Spleen (tissue), 11 donors: ENCODE measurements around the gene MTNR1B. TPM values are rescaled to one million over a fixed set of nuclear protein-coding genes. Genes with fewer than 3 reads are reported as not detected.
A peak's percentile ranks its signal among the peaks of the same experiment; 100 is the strongest.

ENCODE experiments used
- DNase-seq: peaks from one replicate; pipeline ENCODE4 v3.0.0-alpha.2; 2020
- H3K27ac ChIP-seq, 8 donors: fragments of 200-600 bp; sonication (generic) in 7 of 8; 1 replicate in 4 of 8; 2 replicates in 4 of 8; pipeline versions ENCODE4 v1.5.0 to v1.8.0; 2016 to 2021; ENCODE audit warnings: inconsistent platforms in 4 of 8, mild to moderate bottlenecking in 4 of 8, moderate library complexity in 1 of 8
- H3K27me3 ChIP-seq, 7 donors: fragments of 200-600 bp; sonication (generic) in 6 of 7; replicated peaks in 1 of 7; 1 replicate in 4 of 7; 2 replicates in 3 of 7; pipeline versions ENCODE4 v1.5.0 to v1.8.0; 2016 to 2021; ENCODE audit warnings: inconsistent platforms in 3 of 7, mild to moderate bottlenecking in 1 of 7
- H3K36me3 ChIP-seq, 6 donors: fragments of 200-600 bp; sonication (generic) in 5 of 6; 1 replicate in 4 of 6; 2 replicates in 2 of 6; pipeline versions ENCODE4 v1.5.0 to v1.8.0; 2016 to 2021; ENCODE audit warnings: inconsistent platforms in 2 of 6
- H3K4me1 ChIP-seq, 6 donors: fragments of 200-600 bp; sonication (generic) in 5 of 6; 1 replicate in 3 of 6; 2 replicates in 3 of 6; pipeline versions ENCODE4 v1.5.0 to v1.8.0; 2016 to 2021; ENCODE audit warnings: inconsistent platforms in 3 of 6
- H3K4me3 ChIP-seq, 8 donors: fragments of 200-600 bp; sonication (generic) in 7 of 8; 1 replicate in 4 of 8; 2 replicates in 4 of 8; pipeline versions ENCODE4 v1.5.0 to v1.8.0; 2016 to 2021; ENCODE audit warnings: inconsistent platforms in 4 of 8, mild to moderate bottlenecking in 4 of 8, moderate library complexity in 2 of 8
- H3K9me3 ChIP-seq, 8 donors: fragments of 200-600 bp; sonication (generic) in 7 of 8; 1 replicate in 4 of 8; 2 replicates in 4 of 8; pipeline versions ENCODE4 v1.5.0 to v1.8.0; 2016 to 2021; ENCODE audit warnings: inconsistent platforms in 4 of 8
- POLR2A ChIP-seq, 3 donors: fragments of 450-650 bp; IDR thresholded peaks; one replicate each; pipeline ENCODE4 v1.5.1; 2017; ENCODE audit warnings: antibody characterized with exemption in 3 of 3, mild to moderate bottlenecking in 1 of 3
- POLR2AphosphoS5 ChIP-seq, 3 donors: sonication (generic); formaldehyde crosslinking; IDR thresholded peaks; one replicate each; pipeline ENCODE4 v1.5.1; 2017; ENCODE audit warnings: antibody characterized with exemption in 3 of 3
- WGBS, 5 donors: extraction: QIAGEN DNeasy Blood & Tissue Kit in 3 of 5; methylation state at CpG; one replicate each; pipeline versions ENCODE4 v1.1.5 to v1.1.7; 2013 to 2018; 5-methylcytosine and 5-hydroxymethylcytosine counted together
- intact Hi-C: fragments of 100-400 bp; cut with DNase I; formaldehyde crosslinking; loops from one replicate; pipeline ENCODE4 v1.15.0; 2023; ENCODE audit warnings: low total_unique reads
- polyA plus RNA-seq, 3 donors: library from polyadenylated mRNA; stranded (reverse); fragments of 200-250 nt; gene quantifications; one replicate each; pipeline ENCODE4 v1.2.1, GENCODE V29; 2013
- total RNA-seq, 7 donors: library from RNA; depleted of rRNA in 3 of 7; stranded (reverse); fragments of >200 nt in 3 of 7; fragmentation: NEBNext Ultra II Directional in 4 of 7; extraction: Animal tissue kit (Norgen Biotek cat#: 25700) in 4 of 7; gene quantifications; one replicate each; pipeline versions ENCODE4 v1.1.0 to v1.2.1, GENCODE V29; 2016 to 2021
- TF ChIP-seq, protein P1 (sequence below), 11 experiments: fragments of 200-600 bp in 7 of 11; fragments of 450-650 bp in 4 of 11; sonication (generic) in 4 of 11; IDR thresholded peaks in 8 of 11; conservative IDR thresholded peaks in 3 of 11; 1 replicate in 7 of 11; 2 replicates in 4 of 11; pipeline versions ENCODE4 v1.4.0 to v1.8.0; 2016 to 2021; ENCODE audit warnings: antibody characterized with exemption in 11 of 11, inconsistent platforms in 4 of 11, mild to moderate bottlenecking in 1 of 11
- donor health status: healthy with polysubstance abuse.
- donor health status: DM: no; HTN: no; CAD: no; lungs with moderate emphysema.
- donor health status: DM: no; HTN: no; CAD: no.
- donor health status: Bipolar disorder and iron deficiency.
- donor health status: healthy.
- donor health status: DM: no; HTN: no; CAD: no.
- donor health status: DM: yes; HTN: yes; CAD: no.

The MTNR1B gene
- total and polyA plus RNA-seq, 10 donors, result not detected

DNA sequence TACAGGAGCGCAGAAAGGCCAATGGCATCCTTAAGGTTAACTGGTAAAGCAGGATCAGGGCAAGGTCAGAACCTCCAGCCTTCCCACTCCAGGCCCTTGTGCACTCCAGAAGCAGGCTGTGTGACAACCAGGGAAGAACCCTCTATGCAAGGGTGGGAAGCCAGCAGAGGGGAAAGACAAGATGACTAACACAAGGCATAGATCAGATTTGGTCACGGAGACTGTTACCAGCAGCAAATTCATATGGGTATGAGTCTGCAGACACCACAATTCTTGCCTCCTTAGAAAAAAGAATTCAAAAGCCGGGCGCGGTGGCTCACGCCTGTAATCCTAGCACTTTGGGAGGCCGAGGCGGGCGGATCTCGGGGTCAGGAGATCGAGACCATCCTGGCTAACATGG is 39.8 kb upstream of the MTNR1B start:
- Histone ChIP-seq H3K27me3 (no peaks in the 10 kb centered on the region), H3K27ac (no peak overlapping the region), H3K36me3 (no peaks in the 10 kb centered on the region), H3K4me1 (no peaks in the 10 kb centered on the region), H3K4me3 (no peak overlapping the region), H3K9me3 (peaks cover 4 to 22% (median 16%) of the 10 kb centered on the region in 8 donors)
- no peak for DNase-seq
- TF ChIP-seq POLR2A (IDR thresholded peaks at IDR 0.05) (no peak), POLR2AphosphoS5 (IDR thresholded peaks at IDR 0.05) (no peak)
- TF ChIP-seq, protein P1, sequence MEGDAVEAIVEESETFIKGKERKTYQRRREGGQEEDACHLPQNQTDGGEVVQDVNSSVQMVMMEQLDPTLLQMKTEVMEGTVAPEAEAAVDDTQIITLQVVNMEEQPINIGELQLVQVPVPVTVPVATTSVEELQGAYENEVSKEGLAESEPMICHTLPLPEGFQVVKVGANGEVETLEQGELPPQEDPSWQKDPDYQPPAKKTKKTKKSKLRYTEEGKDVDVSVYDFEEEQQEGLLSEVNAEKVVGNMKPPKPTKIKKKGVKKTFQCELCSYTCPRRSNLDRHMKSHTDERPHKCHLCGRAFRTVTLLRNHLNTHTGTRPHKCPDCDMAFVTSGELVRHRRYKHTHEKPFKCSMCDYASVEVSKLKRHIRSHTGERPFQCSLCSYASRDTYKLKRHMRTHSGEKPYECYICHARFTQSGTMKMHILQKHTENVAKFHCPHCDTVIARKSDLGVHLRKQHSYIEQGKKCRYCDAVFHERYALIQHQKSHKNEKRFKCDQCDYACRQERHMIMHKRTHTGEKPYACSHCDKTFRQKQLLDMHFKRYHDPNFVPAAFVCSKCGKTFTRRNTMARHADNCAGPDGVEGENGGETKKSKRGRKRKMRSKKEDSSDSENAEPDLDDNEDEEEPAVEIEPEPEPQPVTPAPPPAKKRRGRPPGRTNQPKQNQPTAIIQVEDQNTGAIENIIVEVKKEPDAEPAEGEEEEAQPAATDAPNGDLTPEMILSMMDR (IDR thresholded peaks at IDR 0.05 in 8 of 11, conservative IDR thresholded peaks at IDR 0.05 in 3 of 11), result no peak
- intact Hi-C loops, result no loop called here
- WGBS, 5 donors, result 82 to 98% (median 90%) methylated on average over 11 of the region's 11 CpGs

DNA sequence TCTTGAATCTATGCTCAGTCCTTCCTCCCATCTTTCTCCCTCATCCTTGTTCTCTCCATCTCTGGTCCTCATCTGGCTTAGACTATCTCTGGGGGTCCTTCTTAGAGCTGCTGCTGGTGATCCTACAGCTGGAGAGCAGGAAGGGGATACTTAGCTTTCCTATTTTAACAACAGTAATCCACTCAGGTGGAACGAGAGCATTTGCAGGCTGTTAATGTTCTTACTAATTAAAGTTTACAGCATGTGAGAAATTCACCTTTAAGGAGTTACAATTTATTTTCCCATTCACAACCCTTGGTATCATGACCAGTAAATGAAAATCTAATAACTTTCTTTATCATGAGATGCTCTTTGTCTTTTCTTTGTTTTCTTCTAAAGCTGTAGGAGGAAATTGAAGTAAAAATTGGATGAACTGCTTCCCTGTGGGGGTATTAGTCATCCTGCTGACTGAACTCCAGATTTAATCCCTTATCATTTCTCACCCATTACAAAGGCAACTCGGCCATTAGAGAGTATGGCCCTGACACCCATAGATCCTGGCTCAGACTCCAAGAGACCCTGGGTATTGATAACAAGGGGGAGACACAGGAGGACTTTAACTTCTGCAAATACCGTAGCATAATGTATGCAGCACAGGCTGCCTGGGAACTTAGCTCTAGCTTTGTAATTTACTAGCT is 37.6 kb upstream of the MTNR1B start:
- TF ChIP-seq, protein P1 (IDR thresholded peaks at IDR 0.05 in 8 of 11, conservative IDR thresholded peaks at IDR 0.05 in 3 of 11), result no peak
- TF ChIP-seq POLR2AphosphoS5 (IDR thresholded peaks at IDR 0.05), result no peak
- TF ChIP-seq POLR2A (IDR thresholded peaks at IDR 0.05), result no peak
- H3K36me3 ChIP-seq, result no peaks in the 10 kb centered on the region
- H3K4me1 ChIP-seq, result no peaks in the 10 kb centered on the region
- WGBS, 5 donors, result 59 to 70% (median 61%) methylated on average over 3 of the region's 3 CpGs
- intact Hi-C loops, result no loop called here
- no peak for DNase-seq
- H3K27ac ChIP-seq, result no peak overlapping the region
- no peaks in the 10 kb centered on the region for H3K9me3 ChIP-seq
- no peak overlapping the region for H3K4me3 ChIP-seq
- no peaks in the 10 kb centered on the region for H3K27me3 ChIP-seq

GRCh38 chr11:92939305-92939704 is 30.1 kb upstream of the MTNR1B start:
- TF ChIP-seq, protein P1 (IDR thresholded peaks at IDR 0.05 in 8 of 11, conservative IDR thresholded peaks at IDR 0.05 in 3 of 11), result no peak
- TF ChIP-seq POLR2AphosphoS5 (IDR thresholded peaks at IDR 0.05), result no peak
- no peak for TF ChIP-seq POLR2A (IDR thresholded peaks at IDR 0.05)

DNA sequence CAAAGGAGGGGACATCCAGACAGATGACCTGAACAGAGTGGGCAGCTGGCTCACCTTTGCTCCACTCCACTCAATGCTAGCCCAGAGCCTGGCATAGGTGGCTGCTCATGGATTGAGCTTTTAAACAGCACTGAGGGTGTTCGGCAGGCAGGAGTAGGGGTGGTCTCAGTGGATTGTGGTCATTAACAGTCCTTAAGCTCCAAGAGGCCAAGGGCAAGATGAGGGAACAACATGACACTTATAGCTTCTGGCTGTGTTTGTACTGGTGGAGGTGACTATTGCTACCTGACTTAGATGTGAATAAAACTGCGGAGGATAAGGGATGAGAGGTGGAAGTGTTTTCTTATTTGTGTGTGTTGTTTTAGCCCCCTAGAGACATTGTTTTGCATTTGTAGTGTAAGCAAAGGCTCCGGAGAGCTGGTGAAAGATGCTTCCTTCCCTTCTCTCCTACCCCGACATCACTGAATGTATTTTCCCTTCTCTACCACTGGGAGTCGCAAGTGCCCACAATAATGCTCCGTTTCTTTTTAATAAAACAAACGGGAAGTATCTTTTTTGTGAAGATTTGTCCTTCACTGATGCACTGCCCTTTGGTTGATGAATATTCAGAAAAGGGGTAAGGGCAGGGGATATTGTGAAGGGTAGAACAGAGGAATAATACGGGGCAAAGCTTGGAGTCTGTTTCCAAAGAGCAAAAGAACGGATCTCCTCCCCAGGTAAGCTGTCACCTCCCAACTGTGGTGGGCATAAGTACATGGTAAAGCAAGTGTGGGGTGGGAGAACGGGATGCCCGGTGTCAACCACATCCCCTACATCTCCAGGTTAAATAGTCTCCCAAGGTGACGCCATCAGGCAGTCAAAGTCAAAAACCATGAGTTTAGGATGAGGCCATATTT is 27.5 kb upstream of the MTNR1B start:
- WGBS, 5 donors, result 32 to 38% (median 34%) methylated on average over 12 of the region's 12 CpGs
- Histone ChIP-seq H3K27ac (no peak overlapping the region), H3K4me1 (no peaks in the 10 kb centered on the region), H3K27me3 (peaks cover 0 to 14% (median 0%) of the 10 kb centered on the region in 7 donors), H3K9me3 (peaks cover 0 to 8% (median 0%) of the 10 kb centered on the region in 8 donors), H3K4me3 (no peak overlapping the region), H3K36me3 (no peaks in the 10 kb centered on the region)
- no peak for TF ChIP-seq POLR2A (IDR thresholded peaks at IDR 0.05)
- TF ChIP-seq, protein P1 (IDR thresholded peaks at IDR 0.05 in 8 of 11, conservative IDR thresholded peaks at IDR 0.05 in 3 of 11), result peak in 9 of 11 experiments; percentile 27 to 62 (median 51)
- intact Hi-C loops, result loop anchor here (5.0 to 10.0 kb wide), 2 partner anchors 285 to 703 kb away; no protein-coding TSS in a partner anchor
- DNase-seq, result no peak

More at GRCh38 chr11:92939305-92939704, 30.1 kb upstream of the MTNR1B start:
- DNase-seq, result no peak
- H3K4me1 ChIP-seq, result no peaks in the 10 kb centered on the region
- no peak overlapping the region for H3K27ac ChIP-seq
- H3K27me3 ChIP-seq, result peaks cover 0 to 14% (median 0%) of the 10 kb centered on the region in 7 donors
- 83 to 94% (median 89%) methylated on average over 4 of the region's 4 CpGs for WGBS, 5 donors
- no peaks in the 10 kb centered on the region for H3K36me3 ChIP-seq
- intact Hi-C loops, result no loop called here
- peaks cover 0 to 6% (median 0%) of the 10 kb centered on the region in 8 donors for H3K9me3 ChIP-seq
- no peak overlapping the region for H3K4me3 ChIP-seq
